Endothelial cell of umbilical vein (primary cell): ENCODE measurements around the gene TICRR. TPM values are rescaled to one million over a fixed set of nuclear protein-coding genes. Genes with fewer than 3 reads are reported as not detected.

Experiments used
- BruUV-seq: library from RNA; stranded (reverse); fragments of 400-500 nt; replicated peaks from 2 replicates; lab custom pipeline; 2021; lab: Mats Ljungman, UMichigan
- CTCF ChIA-PET: fragments of 300-600, 350-600 bp; sonication (Branson Sonifier 250); formaldehyde crosslinking; loops from one replicate; lab custom pipeline; 2021; ENCODE audit warnings: antibody characterized with exemption, inconsistent platforms; lab: Charles Lee
- POLR2A ChIA-PET: fragments of 300-600, 350-600 bp; sonication (Branson Sonifier 250); formaldehyde crosslinking; loops from one replicate; lab custom pipeline; 2021; ENCODE audit warnings: antibody characterized with exemption, inconsistent platforms; lab: Charles Lee
- DNase-seq: peaks from one replicate; pipeline ENCODE4 v3.0.0-alpha.2; 2011; ENCODE audit warnings: low read depth, low spot score
- FAIRE-seq: peaks from 2 replicates; lab custom pipeline; 2011; peaks lifted over from hg19 to GRCh38; lab: Jason Lieb, UNC
- H2AFZ ChIP-seq: 2 replicates; pipeline ENCODE4 v1.6.0; 2012; ENCODE audit warnings: low read depth, low read length, control low read depth, inconsistent platforms
- H3K27ac ChIP-seq: 2 replicates; pipeline ENCODE4 v1.5.1; 2011; ENCODE audit warnings: low read depth, mild to moderate bottlenecking, control low read depth, low read length, moderate library complexity; ENCODE audit not compliant: insufficient read depth
- H3K27me3 ChIP-seq, 2 experiments: 2 replicates each; pipeline versions ENCODE4 v1.6.0 to v1.6.1; 2011; ENCODE audit warnings: low read length in 2 of 2, mixed read lengths in 1 of 2; ENCODE audit not compliant: control insufficient read depth in 2 of 2, insufficient read depth in 2 of 2
- H3K36me3 ChIP-seq, 2 experiments: 2 replicates in 1 of 2; 3 replicates in 1 of 2; pipeline ENCODE4 v1.5.1; 2011; ENCODE audit warnings: low read length in 2 of 2, mild to moderate bottlenecking in 1 of 2, moderate library complexity in 1 of 2; ENCODE audit not compliant: control insufficient read depth in 2 of 2, insufficient read depth in 2 of 2; ENCODE audit errors: extremely low read depth in 1 of 2
- H3K4me1 ChIP-seq: 3 replicates; pipeline ENCODE4 v1.5.1; 2011; ENCODE audit warnings: mild to moderate bottlenecking, low read length; ENCODE audit not compliant: control insufficient read depth, insufficient read depth; ENCODE audit errors: extremely low read depth
- H3K4me2 ChIP-seq: 2 replicates; pipeline ENCODE4 v1.6.1; 2011; ENCODE audit warnings: low read length, control low read depth, mixed read lengths; ENCODE audit not compliant: insufficient read depth
- H3K4me3 ChIP-seq, 3 experiments: fragments of 200-600 bp in 1 of 3; sonication (generic), shearing (Covaris generic) in 1 of 3; replicated peaks in 1 of 3; 2 replicates each; pipeline ENCODE4 v1.5.1; 2011 to 2016; ENCODE audit warnings: control low read depth in 3 of 3, low read length in 3 of 3, mild to moderate bottlenecking in 2 of 3, inconsistent platforms in 1 of 3, low read depth in 1 of 3, moderate library complexity in 1 of 3; ENCODE audit not compliant: insufficient read depth in 1 of 3
- H3K79me2 ChIP-seq: 2 replicates; pipeline ENCODE4 v1.6.0; 2012; ENCODE audit warnings: low read length, inconsistent platforms; ENCODE audit not compliant: control insufficient read depth, insufficient read depth
- H3K9ac ChIP-seq: replicated peaks from 2 replicates; pipeline ENCODE3; 2011; ENCODE audit warnings: low read length, control low read depth; ENCODE audit not compliant: insufficient read depth; ENCODE audit errors: extremely low read depth
- H3K9me1 ChIP-seq: replicated peaks from 3 replicates; pipeline ENCODE4 v1.6.0; 2011; ENCODE audit warnings: mild to moderate bottlenecking, low read length; ENCODE audit not compliant: control insufficient read depth, insufficient read depth; ENCODE audit errors: extremely low read depth
- H3K9me3 ChIP-seq: replicated peaks from 2 replicates; pipeline ENCODE4 v1.5.1; 2012; ENCODE audit warnings: low read length, inconsistent platforms; ENCODE audit not compliant: control insufficient read depth, insufficient read depth
- H4K20me1 ChIP-seq: replicated peaks from 2 replicates; pipeline ENCODE3; 2011; ENCODE audit warnings: mild to moderate bottlenecking, low read length; ENCODE audit not compliant: control insufficient read depth, insufficient read depth; ENCODE audit errors: extremely low read depth
- EZH2 ChIP-seq: IDR thresholded peaks from 2 replicates; pipeline ENCODE4 v1.6.1; 2012; ENCODE audit warnings: borderline replicate concordance, low read depth, mild to moderate bottlenecking, moderate library complexity, low read length, inconsistent platforms; ENCODE audit not compliant: severe bottlenecking
- FOS ChIP-seq: IDR thresholded peaks from 2 replicates; pipeline ENCODE4 v1.6.1; 2011; ENCODE audit warnings: mild to moderate bottlenecking, low read length, moderate library complexity, borderline replicate concordance; ENCODE audit not compliant: insufficient read depth
- GATA2 ChIP-seq: IDR thresholded peaks from 2 replicates; pipeline ENCODE4 v1.7.0; 2011; ENCODE audit warnings: low read depth, mild to moderate bottlenecking, moderate library complexity, mixed read lengths, low read length; ENCODE audit not compliant: insufficient read length, insufficient read depth
- JUN ChIP-seq: IDR thresholded peaks from 2 replicates; pipeline ENCODE4 v1.6.1; 2011; ENCODE audit warnings: borderline replicate concordance, low read depth; ENCODE audit not compliant: insufficient read length, insufficient read depth
- MYC ChIP-seq: IDR thresholded peaks from one replicate; pipeline ENCODE4 v1.6.1; 2011; ENCODE audit warnings: mild to moderate bottlenecking, low read depth, low read length
- POLR2A ChIP-seq: IDR thresholded peaks from 2 replicates; pipeline ENCODE4 v1.6.1; 2012; ENCODE audit warnings: low read depth, mild to moderate bottlenecking, control low read depth, low read length
- POLR2AphosphoS5 ChIP-seq: IDR thresholded peaks from 2 replicates; pipeline ENCODE4 v1.6.1; 2012; ENCODE audit warnings: low read depth, mild to moderate bottlenecking, control low read depth, low read length, moderate library complexity; ENCODE audit not compliant: insufficient read depth
- dilution Hi-C: fragments of 300-500 bp; cut with MboI; formaldehyde crosslinking; loops from one replicate; pipeline ENCODE4 v1.15.0; 2019; ENCODE audit warnings: low sequenced_read_pairs; ENCODE audit not compliant: extremely low pct_ligation_motif_present
- intact Hi-C: fragments of 100-400 bp; cut with micrococcal nuclease; formaldehyde crosslinking; loops from one replicate; pipeline ENCODE4 v1.10.0; 2022
- polyA plus RNA-seq, 4 experiments: library from polyadenylated mRNA; depleted of rRNA in 3 of 4; stranded (reverse) in 3 of 4; unstranded in 1 of 4; fragments of >200 nt; gene quantifications; 2 replicates each; pipeline versions ENCODE4 v1.2.1 to v1.2.3, GENCODE V29; 2011 to 2012; ENCODE audit warnings: missing spikeins in 1 of 4
- total RNA-seq: library from RNA; stranded (reverse); gene quantifications from 2 replicates; pipeline ENCODE4 v1.2.3, GENCODE V29; 2021
- TF ChIP-seq, protein P1 (sequence below), 2 donors: IDR thresholded peaks; 1 replicate in 1 of 2; 2 replicates in 1 of 2; pipeline ENCODE4 v1.5.1; 2011; ENCODE audit warnings: low read length in 2 of 2, mild to moderate bottlenecking in 2 of 2, moderate library complexity in 2 of 2, control low read depth in 1 of 2, inconsistent platforms in 1 of 2, low read depth in 1 of 2; ENCODE audit not compliant: insufficient read depth in 1 of 2; ENCODE audit errors: extremely low read depth in 1 of 2
- TF ChIP-seq, protein P2 (sequence below): IDR thresholded peaks from 2 replicates; pipeline ENCODE4 v1.6.1; 2011; ENCODE audit not compliant: insufficient read depth, insufficient read length

Gene TICRR
- total and polyA plus RNA-seq, 2 donors (not counting 3 experiments of a cell fraction or from before 2014, with no cell fraction given): 4.9 to 19.4 TPM

DNA sequence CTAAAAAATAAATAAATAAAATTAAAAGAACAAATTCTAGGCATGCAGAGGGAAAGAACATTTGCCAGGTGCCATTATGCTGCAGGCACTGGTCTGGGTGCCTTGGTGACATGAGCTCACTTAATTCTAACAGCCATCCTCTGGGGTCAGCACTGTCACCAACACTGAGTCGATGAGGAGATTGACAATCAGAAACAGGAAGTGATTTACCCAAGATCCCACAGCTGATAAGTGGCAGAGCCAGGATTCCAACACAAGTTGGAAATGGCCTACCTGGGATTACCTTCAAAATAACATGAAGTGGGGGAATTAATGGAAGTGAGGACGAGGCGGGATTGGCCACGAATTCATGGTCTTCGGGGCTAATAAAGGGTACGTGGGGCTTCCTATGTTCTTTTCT is 100.3 kb downstream of the TICRR start:
- CTCF ChIA-PET: interaction anchor here (0.6 to 2.5 kb wide), 4 partner anchors 14 to 48 kb away, joined by 3 to 15 read pairs (median 3); no protein-coding TSS in a partner anchor
- Histone ChIP-seq H3K4me2 (no peak overlapping the region), H3K27me3 (peaks cover 0 to 5% of the 10 kb centered on the region in 2 experiments), H3K9ac (no peak overlapping the region), H3K79me2 (no peaks in the 10 kb centered on the region), H3K4me1 (no peaks in the 10 kb centered on the region), H3K36me3 (no peaks in the 10 kb centered on the region), H3K4me3 (no peak overlapping the region), H3K9me1 (no peaks in the 10 kb centered on the region), H3K9me3 (no peaks in the 10 kb centered on the region), H3K27ac (no peak overlapping the region), H4K20me1 (no peaks in the 10 kb centered on the region), H2AFZ (no peak overlapping the region)
- dilution Hi-C loops (no loop called here), intact Hi-C loops (no loop called here)
- peak; percentile 47 for TF ChIP-seq GATA2
- no peak for TF ChIP-seq FOS
- no peak for TF ChIP-seq JUN
- TF ChIP-seq, protein P1, sequence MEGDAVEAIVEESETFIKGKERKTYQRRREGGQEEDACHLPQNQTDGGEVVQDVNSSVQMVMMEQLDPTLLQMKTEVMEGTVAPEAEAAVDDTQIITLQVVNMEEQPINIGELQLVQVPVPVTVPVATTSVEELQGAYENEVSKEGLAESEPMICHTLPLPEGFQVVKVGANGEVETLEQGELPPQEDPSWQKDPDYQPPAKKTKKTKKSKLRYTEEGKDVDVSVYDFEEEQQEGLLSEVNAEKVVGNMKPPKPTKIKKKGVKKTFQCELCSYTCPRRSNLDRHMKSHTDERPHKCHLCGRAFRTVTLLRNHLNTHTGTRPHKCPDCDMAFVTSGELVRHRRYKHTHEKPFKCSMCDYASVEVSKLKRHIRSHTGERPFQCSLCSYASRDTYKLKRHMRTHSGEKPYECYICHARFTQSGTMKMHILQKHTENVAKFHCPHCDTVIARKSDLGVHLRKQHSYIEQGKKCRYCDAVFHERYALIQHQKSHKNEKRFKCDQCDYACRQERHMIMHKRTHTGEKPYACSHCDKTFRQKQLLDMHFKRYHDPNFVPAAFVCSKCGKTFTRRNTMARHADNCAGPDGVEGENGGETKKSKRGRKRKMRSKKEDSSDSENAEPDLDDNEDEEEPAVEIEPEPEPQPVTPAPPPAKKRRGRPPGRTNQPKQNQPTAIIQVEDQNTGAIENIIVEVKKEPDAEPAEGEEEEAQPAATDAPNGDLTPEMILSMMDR (IDR thresholded peaks at IDR 0.05; ENCODE audit: extremely low read depth in 1 of 2, insufficient read depth in 1 of 2, low read depth in 1 of 2, low read length in 2 of 2): no peak
- no peak for FAIRE-seq
- BruUV-seq: no TSS peak
- POLR2A ChIA-PET: no interaction called here
- DNase-seq: no peak

DNA sequence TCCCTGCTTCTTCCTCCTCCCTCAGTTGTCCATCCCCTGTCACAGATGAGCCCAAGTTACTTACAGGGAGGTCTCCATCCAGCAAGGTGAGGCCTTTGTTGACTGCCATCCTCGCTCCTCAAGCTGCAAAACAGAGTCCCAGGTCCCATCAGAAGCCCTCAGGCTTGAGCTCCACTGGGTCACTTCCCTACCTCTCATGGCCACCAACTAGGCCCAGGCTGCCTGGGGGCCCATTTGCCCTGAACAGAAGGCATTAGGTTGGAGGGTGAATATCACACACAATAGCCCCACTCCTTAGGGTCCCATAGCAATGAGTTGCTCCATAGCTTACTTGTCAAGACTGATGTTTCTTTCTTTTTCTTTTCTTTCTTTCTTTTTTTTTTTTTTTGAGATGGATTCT is 102.1 kb downstream of the TICRR start:
- Histone ChIP-seq H3K79me2 (no peaks in the 10 kb centered on the region), H3K27ac (no peak overlapping the region), H3K36me3 (no peaks in the 10 kb centered on the region), H3K9me3 (no peaks in the 10 kb centered on the region), H2AFZ (no peak overlapping the region), H3K9ac (no peak overlapping the region), H3K9me1 (no peaks in the 10 kb centered on the region), H3K4me1 (no peaks in the 10 kb centered on the region), H3K27me3 (peaks cover 0 to 5% of the 10 kb centered on the region in 2 experiments), H3K4me3 (no peak overlapping the region), H4K20me1 (no peaks in the 10 kb centered on the region), H3K4me2 (no peak overlapping the region)
- intact Hi-C loops (no loop called here), dilution Hi-C loops (no loop called here)
- FAIRE-seq: no peak
- CTCF ChIA-PET: interaction anchor here (1.0 to 1.6 kb wide), 2 partner anchors 9 to 14 kb away, joined by 3 read pairs; no protein-coding TSS in a partner anchor
- TF ChIP-seq JUN: no peak
- TF ChIP-seq, protein P2, sequence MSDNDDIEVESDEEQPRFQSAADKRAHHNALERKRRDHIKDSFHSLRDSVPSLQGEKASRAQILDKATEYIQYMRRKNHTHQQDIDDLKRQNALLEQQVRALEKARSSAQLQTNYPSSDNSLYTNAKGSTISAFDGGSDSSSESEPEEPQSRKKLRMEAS: no peak
- TF ChIP-seq MYC: no peak
- no peak for TF ChIP-seq POLR2A
- TF ChIP-seq FOS: no peak
- no peak for TF ChIP-seq GATA2
- TF ChIP-seq, protein P1 (IDR thresholded peaks at IDR 0.05; ENCODE audit: extremely low read depth in 1 of 2, insufficient read depth in 1 of 2, low read depth in 1 of 2, low read length in 2 of 2): no peak
- TF ChIP-seq EZH2: no peak
- no peak for TF ChIP-seq POLR2AphosphoS5
- POLR2A ChIA-PET: no interaction called here
- BruUV-seq: no TSS peak
- no peak for DNase-seq
